Endothelial cell of umbilical vein (primary cell): Measurements from ENCODE around the gene FLRT2. TPM values are rescaled to one million over a fixed set of nuclear protein-coding genes. Genes with fewer than 3 reads are reported as not detected.

Source experiments
- BruUV-seq: library from RNA; stranded (reverse); fragments of 400-500 nt; replicated peaks from 2 replicates; lab custom pipeline; 2021; lab: Mats Ljungman, UMichigan
- CTCF ChIA-PET: fragments of 300-600, 350-600 bp; sonication (Branson Sonifier 250); formaldehyde crosslinking; loops from one replicate; lab custom pipeline; 2021; ENCODE audit warnings: antibody characterized with exemption, inconsistent platforms; lab: Charles Lee
- POLR2A ChIA-PET: fragments of 300-600, 350-600 bp; sonication (Branson Sonifier 250); formaldehyde crosslinking; loops from one replicate; lab custom pipeline; 2021; ENCODE audit warnings: antibody characterized with exemption, inconsistent platforms; lab: Charles Lee
- DNase-seq: peaks from one replicate; pipeline ENCODE4 v3.0.0-alpha.2; 2011; ENCODE audit warnings: low read depth, low spot score
- FAIRE-seq: peaks from 2 replicates; lab custom pipeline; 2011; peaks lifted over from hg19 to GRCh38; lab: Jason Lieb, UNC
- H2AFZ ChIP-seq: 2 replicates; pipeline ENCODE4 v1.6.0; 2012; ENCODE audit warnings: low read depth, low read length, control low read depth, inconsistent platforms
- H3K27ac ChIP-seq: 2 replicates; pipeline ENCODE4 v1.5.1; 2011; ENCODE audit warnings: low read depth, mild to moderate bottlenecking, control low read depth, low read length, moderate library complexity; ENCODE audit not compliant: insufficient read depth
- H3K27me3 ChIP-seq, 2 experiments: 2 replicates each; pipeline versions ENCODE4 v1.6.0 to v1.6.1; 2011; ENCODE audit warnings: low read length in 2 of 2, mixed read lengths in 1 of 2; ENCODE audit not compliant: control insufficient read depth in 2 of 2, insufficient read depth in 2 of 2
- H3K36me3 ChIP-seq, 2 experiments: 2 replicates in 1 of 2; 3 replicates in 1 of 2; pipeline ENCODE4 v1.5.1; 2011; ENCODE audit warnings: low read length in 2 of 2, mild to moderate bottlenecking in 1 of 2, moderate library complexity in 1 of 2; ENCODE audit not compliant: control insufficient read depth in 2 of 2, insufficient read depth in 2 of 2; ENCODE audit errors: extremely low read depth in 1 of 2
- H3K4me1 ChIP-seq: 3 replicates; pipeline ENCODE4 v1.5.1; 2011; ENCODE audit warnings: mild to moderate bottlenecking, low read length; ENCODE audit not compliant: control insufficient read depth, insufficient read depth; ENCODE audit errors: extremely low read depth
- H3K4me2 ChIP-seq: 2 replicates; pipeline ENCODE4 v1.6.1; 2011; ENCODE audit warnings: low read length, control low read depth, mixed read lengths; ENCODE audit not compliant: insufficient read depth
- H3K4me3 ChIP-seq, 3 experiments: fragments of 200-600 bp in 1 of 3; sonication (generic), shearing (Covaris generic) in 1 of 3; replicated peaks in 1 of 3; 2 replicates each; pipeline ENCODE4 v1.5.1; 2011 to 2016; ENCODE audit warnings: control low read depth in 3 of 3, low read length in 3 of 3, mild to moderate bottlenecking in 2 of 3, inconsistent platforms in 1 of 3, low read depth in 1 of 3, moderate library complexity in 1 of 3; ENCODE audit not compliant: insufficient read depth in 1 of 3
- H3K79me2 ChIP-seq: 2 replicates; pipeline ENCODE4 v1.6.0; 2012; ENCODE audit warnings: low read length, inconsistent platforms; ENCODE audit not compliant: control insufficient read depth, insufficient read depth
- H3K9ac ChIP-seq: replicated peaks from 2 replicates; pipeline ENCODE3; 2011; ENCODE audit warnings: low read length, control low read depth; ENCODE audit not compliant: insufficient read depth; ENCODE audit errors: extremely low read depth
- H3K9me1 ChIP-seq: replicated peaks from 3 replicates; pipeline ENCODE4 v1.6.0; 2011; ENCODE audit warnings: mild to moderate bottlenecking, low read length; ENCODE audit not compliant: control insufficient read depth, insufficient read depth; ENCODE audit errors: extremely low read depth
- H3K9me3 ChIP-seq: replicated peaks from 2 replicates; pipeline ENCODE4 v1.5.1; 2012; ENCODE audit warnings: low read length, inconsistent platforms; ENCODE audit not compliant: control insufficient read depth, insufficient read depth
- H4K20me1 ChIP-seq: replicated peaks from 2 replicates; pipeline ENCODE3; 2011; ENCODE audit warnings: mild to moderate bottlenecking, low read length; ENCODE audit not compliant: control insufficient read depth, insufficient read depth; ENCODE audit errors: extremely low read depth
- EZH2 ChIP-seq: IDR thresholded peaks from 2 replicates; pipeline ENCODE4 v1.6.1; 2012; ENCODE audit warnings: borderline replicate concordance, low read depth, mild to moderate bottlenecking, moderate library complexity, low read length, inconsistent platforms; ENCODE audit not compliant: severe bottlenecking
- FOS ChIP-seq: IDR thresholded peaks from 2 replicates; pipeline ENCODE4 v1.6.1; 2011; ENCODE audit warnings: mild to moderate bottlenecking, low read length, moderate library complexity, borderline replicate concordance; ENCODE audit not compliant: insufficient read depth
- GATA2 ChIP-seq: IDR thresholded peaks from 2 replicates; pipeline ENCODE4 v1.7.0; 2011; ENCODE audit warnings: low read depth, mild to moderate bottlenecking, moderate library complexity, mixed read lengths, low read length; ENCODE audit not compliant: insufficient read length, insufficient read depth
- JUN ChIP-seq: IDR thresholded peaks from 2 replicates; pipeline ENCODE4 v1.6.1; 2011; ENCODE audit warnings: borderline replicate concordance, low read depth; ENCODE audit not compliant: insufficient read length, insufficient read depth
- MYC ChIP-seq: IDR thresholded peaks from one replicate; pipeline ENCODE4 v1.6.1; 2011; ENCODE audit warnings: mild to moderate bottlenecking, low read depth, low read length
- POLR2A ChIP-seq: IDR thresholded peaks from 2 replicates; pipeline ENCODE4 v1.6.1; 2012; ENCODE audit warnings: low read depth, mild to moderate bottlenecking, control low read depth, low read length
- POLR2AphosphoS5 ChIP-seq: IDR thresholded peaks from 2 replicates; pipeline ENCODE4 v1.6.1; 2012; ENCODE audit warnings: low read depth, mild to moderate bottlenecking, control low read depth, low read length, moderate library complexity; ENCODE audit not compliant: insufficient read depth
- dilution Hi-C: fragments of 300-500 bp; cut with MboI; formaldehyde crosslinking; loops from one replicate; pipeline ENCODE4 v1.15.0; 2019; ENCODE audit warnings: low sequenced_read_pairs; ENCODE audit not compliant: extremely low pct_ligation_motif_present
- intact Hi-C: fragments of 100-400 bp; cut with micrococcal nuclease; formaldehyde crosslinking; loops from one replicate; pipeline ENCODE4 v1.10.0; 2022
- polyA plus RNA-seq, 4 experiments: library from polyadenylated mRNA; depleted of rRNA in 3 of 4; stranded (reverse) in 3 of 4; unstranded in 1 of 4; fragments of >200 nt; gene quantifications; 2 replicates each; pipeline versions ENCODE4 v1.2.1 to v1.2.3, GENCODE V29; 2011 to 2012; ENCODE audit warnings: missing spikeins in 1 of 4
- total RNA-seq: library from RNA; stranded (reverse); gene quantifications from 2 replicates; pipeline ENCODE4 v1.2.3, GENCODE V29; 2021
- TF ChIP-seq, protein P1 (sequence below): IDR thresholded peaks from 2 replicates; pipeline ENCODE4 v1.6.1; 2011; ENCODE audit not compliant: insufficient read depth, insufficient read length
- TF ChIP-seq, protein P2 (sequence below), 2 donors: IDR thresholded peaks; 1 replicate in 1 of 2; 2 replicates in 1 of 2; pipeline ENCODE4 v1.5.1; 2011; ENCODE audit warnings: low read length in 2 of 2, mild to moderate bottlenecking in 2 of 2, moderate library complexity in 2 of 2, control low read depth in 1 of 2, inconsistent platforms in 1 of 2, low read depth in 1 of 2; ENCODE audit not compliant: insufficient read depth in 1 of 2; ENCODE audit errors: extremely low read depth in 1 of 2

The FLRT2 gene
- total and polyA plus RNA-seq, 2 donors (not counting 3 experiments of a cell fraction or from before 2014, with no cell fraction given), result 202 to 229 TPM

GRCh38 chr14:85662096-85662495 is 132.2 kb downstream of the FLRT2 start:
- Histone ChIP-seq H4K20me1 (no peaks in the 10 kb centered on the region), H3K4me2 (no peak overlapping the region), H3K27me3 (no peaks in the 10 kb centered on the region), H3K4me1 (no peaks in the 10 kb centered on the region), H3K9me1 (no peaks in the 10 kb centered on the region), H3K4me3 (no peak overlapping the region), H3K79me2 (no peaks in the 10 kb centered on the region), H3K36me3 (no peaks in the 10 kb centered on the region), H3K9ac (no peak overlapping the region), H3K27ac (no peak overlapping the region), H3K9me3 (no peaks in the 10 kb centered on the region), H2AFZ (no peak overlapping the region)
- FAIRE-seq (no peak), DNase-seq (no peak)
- POLR2A ChIA-PET, result no interaction called here
- CTCF ChIA-PET, result interaction anchor here (1.3 to 1.8 kb wide), 4 partner anchors 8 to 16 kb away, joined by 3 to 7 read pairs (median 6); no protein-coding TSS in a partner anchor
- TF ChIP-seq MYC (no peak), FOS (no peak), JUN (no peak), POLR2AphosphoS5 (no peak), EZH2 (no peak), GATA2 (no peak), POLR2A (no peak)
- TF ChIP-seq, protein P1, sequence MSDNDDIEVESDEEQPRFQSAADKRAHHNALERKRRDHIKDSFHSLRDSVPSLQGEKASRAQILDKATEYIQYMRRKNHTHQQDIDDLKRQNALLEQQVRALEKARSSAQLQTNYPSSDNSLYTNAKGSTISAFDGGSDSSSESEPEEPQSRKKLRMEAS, result no peak
- TF ChIP-seq, protein P2, sequence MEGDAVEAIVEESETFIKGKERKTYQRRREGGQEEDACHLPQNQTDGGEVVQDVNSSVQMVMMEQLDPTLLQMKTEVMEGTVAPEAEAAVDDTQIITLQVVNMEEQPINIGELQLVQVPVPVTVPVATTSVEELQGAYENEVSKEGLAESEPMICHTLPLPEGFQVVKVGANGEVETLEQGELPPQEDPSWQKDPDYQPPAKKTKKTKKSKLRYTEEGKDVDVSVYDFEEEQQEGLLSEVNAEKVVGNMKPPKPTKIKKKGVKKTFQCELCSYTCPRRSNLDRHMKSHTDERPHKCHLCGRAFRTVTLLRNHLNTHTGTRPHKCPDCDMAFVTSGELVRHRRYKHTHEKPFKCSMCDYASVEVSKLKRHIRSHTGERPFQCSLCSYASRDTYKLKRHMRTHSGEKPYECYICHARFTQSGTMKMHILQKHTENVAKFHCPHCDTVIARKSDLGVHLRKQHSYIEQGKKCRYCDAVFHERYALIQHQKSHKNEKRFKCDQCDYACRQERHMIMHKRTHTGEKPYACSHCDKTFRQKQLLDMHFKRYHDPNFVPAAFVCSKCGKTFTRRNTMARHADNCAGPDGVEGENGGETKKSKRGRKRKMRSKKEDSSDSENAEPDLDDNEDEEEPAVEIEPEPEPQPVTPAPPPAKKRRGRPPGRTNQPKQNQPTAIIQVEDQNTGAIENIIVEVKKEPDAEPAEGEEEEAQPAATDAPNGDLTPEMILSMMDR (IDR thresholded peaks at IDR 0.05; ENCODE audit: extremely low read depth in 1 of 2, insufficient read depth in 1 of 2, low read depth in 1 of 2, low read length in 2 of 2), result no peak
- intact Hi-C loops (no loop called here), dilution Hi-C loops (no loop called here)
- no TSS peak for BruUV-seq
